ENCODE results near the gene LRRC47.

DNA sequence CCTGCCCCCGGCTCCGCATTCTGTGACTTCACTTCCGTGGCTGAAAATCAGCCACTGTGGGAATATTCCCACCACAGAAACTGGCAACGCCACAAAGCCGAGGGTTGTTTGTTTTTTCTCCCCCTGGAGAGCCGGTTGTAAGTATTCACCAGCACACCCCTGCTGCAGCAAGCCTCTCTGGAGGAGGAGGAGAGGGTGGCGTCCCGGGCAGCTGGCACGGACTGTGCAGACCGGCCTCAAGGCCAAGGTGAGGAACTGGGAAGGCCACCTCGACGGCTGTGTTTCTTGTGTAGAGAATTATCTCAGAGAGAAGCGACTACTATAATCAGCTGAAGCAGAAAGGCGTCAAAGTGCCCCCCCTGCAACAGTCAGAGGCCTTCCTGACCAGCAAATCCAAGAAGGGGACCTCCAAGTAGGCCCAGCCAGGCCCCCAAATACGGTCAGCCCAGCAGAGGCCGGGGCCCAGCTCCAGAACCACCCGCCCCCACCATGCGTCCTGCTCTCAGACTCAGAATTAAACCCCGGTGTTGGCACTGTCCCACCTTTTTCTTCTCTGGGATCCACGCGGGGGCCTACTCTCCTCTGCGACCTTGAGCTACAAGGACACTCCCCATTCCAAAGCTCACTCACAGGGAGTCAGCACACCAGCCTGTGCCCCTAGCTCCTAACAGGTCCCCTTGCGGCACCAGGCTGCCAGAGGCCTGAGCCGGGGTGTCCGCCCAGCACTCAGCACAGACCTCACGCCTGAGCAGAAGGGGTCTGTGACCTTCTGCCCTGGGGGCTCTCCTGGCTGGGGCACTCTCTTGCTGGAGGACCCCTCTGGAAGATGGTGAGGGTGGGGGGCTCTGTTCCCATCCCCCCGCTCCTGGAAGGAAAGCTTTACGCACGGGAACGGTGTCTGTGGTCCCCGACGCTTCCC, 24.9 kb downstream of the LRRC47 start:
- no peak for TF ChIP-seq POLR2AphosphoS5 (IDR thresholded peaks at IDR 0.05)
- TF ChIP-seq, protein P1, sequence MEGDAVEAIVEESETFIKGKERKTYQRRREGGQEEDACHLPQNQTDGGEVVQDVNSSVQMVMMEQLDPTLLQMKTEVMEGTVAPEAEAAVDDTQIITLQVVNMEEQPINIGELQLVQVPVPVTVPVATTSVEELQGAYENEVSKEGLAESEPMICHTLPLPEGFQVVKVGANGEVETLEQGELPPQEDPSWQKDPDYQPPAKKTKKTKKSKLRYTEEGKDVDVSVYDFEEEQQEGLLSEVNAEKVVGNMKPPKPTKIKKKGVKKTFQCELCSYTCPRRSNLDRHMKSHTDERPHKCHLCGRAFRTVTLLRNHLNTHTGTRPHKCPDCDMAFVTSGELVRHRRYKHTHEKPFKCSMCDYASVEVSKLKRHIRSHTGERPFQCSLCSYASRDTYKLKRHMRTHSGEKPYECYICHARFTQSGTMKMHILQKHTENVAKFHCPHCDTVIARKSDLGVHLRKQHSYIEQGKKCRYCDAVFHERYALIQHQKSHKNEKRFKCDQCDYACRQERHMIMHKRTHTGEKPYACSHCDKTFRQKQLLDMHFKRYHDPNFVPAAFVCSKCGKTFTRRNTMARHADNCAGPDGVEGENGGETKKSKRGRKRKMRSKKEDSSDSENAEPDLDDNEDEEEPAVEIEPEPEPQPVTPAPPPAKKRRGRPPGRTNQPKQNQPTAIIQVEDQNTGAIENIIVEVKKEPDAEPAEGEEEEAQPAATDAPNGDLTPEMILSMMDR (IDR thresholded peaks at IDR 0.05) = no peak
- TF ChIP-seq POLR2A (IDR thresholded peaks at IDR 0.05) = no peak
